Right atrium auricular region (tissue), 2 donors: ENCODE data around the gene CNTF. TPM values are rescaled to one million over a fixed set of nuclear protein-coding genes. Genes with fewer than 3 reads are reported as not detected.

Experiments
- DNase-seq: peaks from one replicate; pipeline ENCODE4 v3.0.0-alpha.2; 2019; ENCODE audit warnings: low spot score
- H3K27ac ChIP-seq, 2 donors: fragments of 200-600 bp; sonication (generic); 1 replicate in 1 of 2; 2 replicates in 1 of 2; pipeline ENCODE4 v1.5.1; 2016 to 2019
- H3K27me3 ChIP-seq, 2 donors: fragments of 200-600 bp; sonication (generic); one replicate each; pipeline versions ENCODE4 v1.5.1 to v1.6.0; 2017 to 2019
- H3K36me3 ChIP-seq: fragments of 200-600 bp; sonication (generic); one replicate; pipeline ENCODE4 v1.5.1; 2016
- H3K4me1 ChIP-seq, 2 donors: fragments of 200-600 bp; sonication (generic); one replicate each; pipeline versions ENCODE4 v1.5.1 to v1.6.0; 2017 to 2019
- H3K4me3 ChIP-seq, 2 donors: fragments of 200-600 bp; sonication (generic); 1 replicate in 1 of 2; 2 replicates in 1 of 2; pipeline ENCODE4 v1.5.1; 2017 to 2019; ENCODE audit warnings: mild to moderate bottlenecking in 1 of 2, moderate library complexity in 1 of 2
- H3K9me3 ChIP-seq, 2 donors: fragments of 200-600 bp; sonication (generic); one replicate each; pipeline ENCODE4 v1.5.1; 2019
- total RNA-seq, 2 donors: library from RNA; depleted of rRNA; stranded (reverse); fragments of >200 nt; gene quantifications; one replicate each; pipeline ENCODE4 v1.1.0, GENCODE V29; 2016
- TF ChIP-seq, protein P1 (sequence below), 2 donors: fragments of 200-600 bp; sonication (generic); IDR thresholded peaks; one replicate each; pipeline ENCODE4 v1.5.1; 2019; ENCODE audit warnings: antibody characterized with exemption in 2 of 2

CNTF gene
- total RNA-seq, 2 donors from 2014 or later, result 0.30 to 1.6 TPM

- TF ChIP-seq, protein P1, sequence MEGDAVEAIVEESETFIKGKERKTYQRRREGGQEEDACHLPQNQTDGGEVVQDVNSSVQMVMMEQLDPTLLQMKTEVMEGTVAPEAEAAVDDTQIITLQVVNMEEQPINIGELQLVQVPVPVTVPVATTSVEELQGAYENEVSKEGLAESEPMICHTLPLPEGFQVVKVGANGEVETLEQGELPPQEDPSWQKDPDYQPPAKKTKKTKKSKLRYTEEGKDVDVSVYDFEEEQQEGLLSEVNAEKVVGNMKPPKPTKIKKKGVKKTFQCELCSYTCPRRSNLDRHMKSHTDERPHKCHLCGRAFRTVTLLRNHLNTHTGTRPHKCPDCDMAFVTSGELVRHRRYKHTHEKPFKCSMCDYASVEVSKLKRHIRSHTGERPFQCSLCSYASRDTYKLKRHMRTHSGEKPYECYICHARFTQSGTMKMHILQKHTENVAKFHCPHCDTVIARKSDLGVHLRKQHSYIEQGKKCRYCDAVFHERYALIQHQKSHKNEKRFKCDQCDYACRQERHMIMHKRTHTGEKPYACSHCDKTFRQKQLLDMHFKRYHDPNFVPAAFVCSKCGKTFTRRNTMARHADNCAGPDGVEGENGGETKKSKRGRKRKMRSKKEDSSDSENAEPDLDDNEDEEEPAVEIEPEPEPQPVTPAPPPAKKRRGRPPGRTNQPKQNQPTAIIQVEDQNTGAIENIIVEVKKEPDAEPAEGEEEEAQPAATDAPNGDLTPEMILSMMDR (IDR thresholded peaks at IDR 0.05), result no peak
- no peak overlapping the region for H3K4me3 ChIP-seq
- no peaks in the 10 kb centered on the region for H3K27me3 ChIP-seq
- no peak for DNase-seq
- no peak overlapping the region for H3K27ac ChIP-seq
- H3K4me1 ChIP-seq, result peaks cover 0 to 5% of the 10 kb centered on the region in 2 donors
- H3K36me3 ChIP-seq, result no peaks in the 10 kb centered on the region
- H3K9me3 ChIP-seq, result no peaks in the 10 kb centered on the region
Measured at GRCh38 chr11:58674609-58675008, 52.1 kb downstream of the CNTF start.

Other genes with a start within 250 kb of the CNTF start
- not detected for gene OR5B3, start 215.8 kb upstream of the CNTF start, total RNA-seq
- gene OR5B2, start 194.5 kb upstream of the CNTF start, total RNA-seq, result not detected
- not detected for gene OR5B12, start 180.4 kb upstream of the CNTF start, total RNA-seq
- not detected for gene OR5B21, start 114.6 kb upstream of the CNTF start, total RNA-seq
- gene LPXN, start 46.8 kb upstream of the CNTF start, total RNA-seq, result 1 to 10 TPM; 2.8 to 5.5 TPM
- 10 to 100 TPM; 50.5 to 52.4 TPM for gene ZFP91, start 43.6 kb upstream of the CNTF start, total RNA-seq
- not detected for gene GLYAT, start 109.3 kb downstream of the CNTF start, total RNA-seq
- under 1 TPM in 1 of 2 donors, not detected in 1; 0.24 TPM for gene GLYATL2, start 222.0 kb downstream of the CNTF start, total RNA-seq